Parathyroid adenoma (tissue), 2 donors: ENCODE results near the gene PTH1R.

Experiments
- H2AFZ ChIP-seq: fragments of 300-600 bp; sonication (generic); one replicate; pipeline ENCODE4 v1.7.0; 2017; ENCODE audit warnings: antibody characterized with exemption, mild to moderate bottlenecking
- H3K27ac ChIP-seq: fragments of 300-600 bp; sonication (generic); one replicate; pipeline ENCODE4 v1.7.0; 2017
- H3K27me3 ChIP-seq: fragments of 300-600 bp; sonication (generic); one replicate; pipeline ENCODE4 v1.7.0; 2017; ENCODE audit warnings: low read length; ENCODE audit not compliant: control insufficient read depth, insufficient read depth
- H3K36me3 ChIP-seq: fragments of 300-600 bp; sonication (generic); one replicate; pipeline ENCODE4 v1.7.0; 2017; ENCODE audit warnings: low read length; ENCODE audit not compliant: control insufficient read depth, insufficient read depth
- H3K4me1 ChIP-seq: fragments of 300-600 bp; sonication (generic); one replicate; pipeline ENCODE4 v1.7.0; 2017; ENCODE audit warnings: control low read depth
- H3K4me2 ChIP-seq: fragments of 300-600 bp; sonication (generic); one replicate; pipeline ENCODE4 v1.7.0; 2017; ENCODE audit warnings: low read length
- H3K4me3 ChIP-seq: fragments of 300-600 bp; sonication (generic); one replicate; pipeline ENCODE4 v1.7.0; 2017; ENCODE audit warnings: low read depth, low read length
- H3K79me2 ChIP-seq: fragments of 300-600 bp; sonication (generic); one replicate; pipeline ENCODE4 v1.7.0; 2017; ENCODE audit warnings: control low read depth
- H3K9ac ChIP-seq: fragments of 300-600 bp; sonication (generic); one replicate; pipeline ENCODE4 v1.7.0; 2017; ENCODE audit warnings: mild to moderate bottlenecking
- H3K9me3 ChIP-seq: fragments of 300-600 bp; sonication (generic); one replicate; pipeline ENCODE4 v1.7.0; 2017; ENCODE audit warnings: low read length; ENCODE audit not compliant: control insufficient read depth
- CTCF ChIP-seq: fragments of 300-600 bp; sonication (generic); IDR thresholded peaks from one replicate; pipeline ENCODE4 v1.7.0; 2017; ENCODE audit warnings: antibody characterized with exemption, mild to moderate bottlenecking
- donor health status: primary hyperparathyroidism.

Gene PTH1R

GRCh38 chr3:46912986-46913385 lies 35.5 kb downstream of the PTH1R start:
- Histone ChIP-seq H3K27me3 (no peaks in the 10 kb centered on the region), H3K4me1 (peaks cover 8% of the 10 kb centered on the region), H3K9ac (no peak overlapping the region), H3K79me2 (no peaks in the 10 kb centered on the region), H3K9me3 (no peaks in the 10 kb centered on the region), H3K4me2 (no peak overlapping the region), H2AFZ (no peak overlapping the region), H3K4me3 (no peak overlapping the region), H3K27ac (no peak overlapping the region), H3K36me3 (no peaks in the 10 kb centered on the region)
- no peak for TF ChIP-seq CTCF

- no peaks in the 10 kb centered on the region for H3K79me2 ChIP-seq
- H3K4me2 ChIP-seq, result peak overlapping the region; percentile 43
- H3K4me3 ChIP-seq, result no peak overlapping the region
- H3K27ac ChIP-seq, result no peak overlapping the region
- H3K36me3 ChIP-seq, result no peaks in the 10 kb centered on the region
- no peaks in the 10 kb centered on the region for H3K27me3 ChIP-seq
- H3K9me3 ChIP-seq, result no peaks in the 10 kb centered on the region
- no peak for TF ChIP-seq CTCF
- H3K4me1 ChIP-seq, result peaks cover 8% of the 10 kb centered on the region
- no peak overlapping the region for H3K9ac ChIP-seq
- H2AFZ ChIP-seq, result no peak overlapping the region
Observed at GRCh38 chr3:46913644-46914043, 36.1 kb downstream of the PTH1R start.

- H2AFZ ChIP-seq, result no peak overlapping the region
- no peak overlapping the region for H3K4me2 ChIP-seq
- H3K27ac ChIP-seq, result no peak overlapping the region
- no peak overlapping the region for H3K4me3 ChIP-seq
- no peaks in the 10 kb centered on the region for H3K79me2 ChIP-seq
- TF ChIP-seq CTCF, result no peak
- H3K9ac ChIP-seq, result no peak overlapping the region
- no peaks in the 10 kb centered on the region for H3K27me3 ChIP-seq
- no peaks in the 10 kb centered on the region for H3K9me3 ChIP-seq
- no peaks in the 10 kb centered on the region for H3K36me3 ChIP-seq
- H3K4me1 ChIP-seq, result peaks cover 4% of the 10 kb centered on the region
Observed at GRCh38 chr3:46914849-46915248, 37.3 kb downstream of the PTH1R start.

- H3K27me3 ChIP-seq, result no peaks in the 10 kb centered on the region
- no peaks in the 10 kb centered on the region for H3K9me3 ChIP-seq
- no peak overlapping the region for H3K4me2 ChIP-seq
- H3K27ac ChIP-seq, result no peak overlapping the region
- H2AFZ ChIP-seq, result no peak overlapping the region
- H3K79me2 ChIP-seq, result no peaks in the 10 kb centered on the region
- no peak overlapping the region for H3K4me3 ChIP-seq
- TF ChIP-seq CTCF, result no peak
- peaks cover 4% of the 10 kb centered on the region for H3K4me1 ChIP-seq
- H3K36me3 ChIP-seq, result no peaks in the 10 kb centered on the region
- no peak overlapping the region for H3K9ac ChIP-seq
Observed at GRCh38 chr3:46915297-46915822, 37.8 kb downstream of the PTH1R start.

- H3K36me3 ChIP-seq, result no peaks in the 10 kb centered on the region
- no peak overlapping the region for H3K4me3 ChIP-seq
- H2AFZ ChIP-seq, result no peak overlapping the region
- peaks cover 4% of the 10 kb centered on the region for H3K4me1 ChIP-seq
- no peak overlapping the region for H3K9ac ChIP-seq
- no peaks in the 10 kb centered on the region for H3K79me2 ChIP-seq
- H3K9me3 ChIP-seq, result no peaks in the 10 kb centered on the region
- no peaks in the 10 kb centered on the region for H3K27me3 ChIP-seq
- no peak for TF ChIP-seq CTCF
- no peak overlapping the region for H3K4me2 ChIP-seq
- no peak overlapping the region for H3K27ac ChIP-seq
Observed at GRCh38 chr3:46916278-46916677, 38.8 kb downstream of the PTH1R start.
